ENCODE results near the gene ZSCAN12.

ZSCAN12 gene

GRCh38 chr6:28354688-28355554 is 44.6 kb downstream of the ZSCAN12 start:
- no peak for DNase-seq (ENCODE audit: low read depth in 2 of 3, low spot score in 2 of 3)

GRCh38 chr6:28353981-28354676 is 45.4 kb downstream of the ZSCAN12 start:
- DNase-seq (ENCODE audit: low read depth in 2 of 3, low spot score in 2 of 3), result no peak

GRCh38 chr6:28353356-28353755 is 46.2 kb downstream of the ZSCAN12 start:
- no peak for DNase-seq (ENCODE audit: low read depth in 2 of 3, low spot score in 2 of 3)

GRCh38 chr6:28351493-28351925 is 48.0 kb downstream of the ZSCAN12 start:
- DNase-seq (ENCODE audit: low read depth in 2 of 3, low spot score in 2 of 3), result no peak

- no peak for DNase-seq (ENCODE audit: low read depth in 2 of 3, low spot score in 2 of 3)
These were observed 48.5 kb downstream of the ZSCAN12 start for GRCh38 chr6:28351087-28351486.

- peak; percentile 39 to 70 (median 61) for DNase-seq (ENCODE audit: low read depth in 2 of 3, low spot score in 2 of 3)
These were observed 49.4 kb downstream of the ZSCAN12 start, which contains the start of gene ZKSCAN3 for GRCh38 chr6:28349892-28350737. TSS of gene ZKSCAN3 (plus strand) at chr6:28349947. CDS start at chr6:28359587, 9,640 bp downstream.

GRCh38 chr6:28349344-28349891 is 50.1 kb downstream of the ZSCAN12 start:
- DNase-seq (ENCODE audit: low read depth in 2 of 3, low spot score in 2 of 3), result no peak

GRCh38 chr6:28347119-28347518 is 52.4 kb downstream of the ZSCAN12 start:
- DNase-seq (ENCODE audit: low read depth in 2 of 3, low spot score in 2 of 3), result no peak

- DNase-seq (ENCODE audit: low read depth in 2 of 3, low spot score in 2 of 3), result no peak
These were observed 54.3 kb downstream of the ZSCAN12 start for GRCh38 chr6:28345201-28345600.

- no peak for DNase-seq (ENCODE audit: low read depth in 2 of 3, low spot score in 2 of 3)
These were observed 55.5 kb downstream of the ZSCAN12 start for GRCh38 chr6:28343898-28344677.

- no peak for DNase-seq (ENCODE audit: low read depth in 2 of 3, low spot score in 2 of 3)
These were observed 59.0 kb downstream of the ZSCAN12 start for GRCh38 chr6:28340310-28341095.

- no peak for DNase-seq (ENCODE audit: low read depth in 2 of 3, low spot score in 2 of 3)
These were observed 62.4 kb downstream of the ZSCAN12 start for GRCh38 chr6:28337121-28337520.

- DNase-seq (ENCODE audit: low read depth in 2 of 3, low spot score in 2 of 3), result no peak
These were observed 63.0 kb downstream of the ZSCAN12 start for GRCh38 chr6:28336284-28337120.

- DNase-seq (ENCODE audit: low read depth in 2 of 3, low spot score in 2 of 3), result peak; percentile 43 to 56 (median 49)
These were observed 63.8 kb downstream of the ZSCAN12 start, which contains the start of gene ZSCAN31 for GRCh38 chr6:28335564-28336283. TSS of gene ZSCAN31 (minus strand) at chr6:28336148. CDS start at chr6:28329683, 6,465 bp downstream.

- no peak for DNase-seq (ENCODE audit: low read depth in 2 of 3, low spot score in 2 of 3)
These were observed 64.4 kb downstream of the ZSCAN12 start for GRCh38 chr6:28335040-28335563.

- DNase-seq (ENCODE audit: low read depth in 2 of 3, low spot score in 2 of 3), result no peak
These were observed 65.1 kb downstream of the ZSCAN12 start for GRCh38 chr6:28334286-28335039.

- DNase-seq (ENCODE audit: low read depth in 2 of 3, low spot score in 2 of 3), result no peak
These were observed 65.9 kb downstream of the ZSCAN12 start for GRCh38 chr6:28333599-28334018.
